Measurements from ENCODE around the gene UQCRC1.

UQCRC1 gene

DNA sequence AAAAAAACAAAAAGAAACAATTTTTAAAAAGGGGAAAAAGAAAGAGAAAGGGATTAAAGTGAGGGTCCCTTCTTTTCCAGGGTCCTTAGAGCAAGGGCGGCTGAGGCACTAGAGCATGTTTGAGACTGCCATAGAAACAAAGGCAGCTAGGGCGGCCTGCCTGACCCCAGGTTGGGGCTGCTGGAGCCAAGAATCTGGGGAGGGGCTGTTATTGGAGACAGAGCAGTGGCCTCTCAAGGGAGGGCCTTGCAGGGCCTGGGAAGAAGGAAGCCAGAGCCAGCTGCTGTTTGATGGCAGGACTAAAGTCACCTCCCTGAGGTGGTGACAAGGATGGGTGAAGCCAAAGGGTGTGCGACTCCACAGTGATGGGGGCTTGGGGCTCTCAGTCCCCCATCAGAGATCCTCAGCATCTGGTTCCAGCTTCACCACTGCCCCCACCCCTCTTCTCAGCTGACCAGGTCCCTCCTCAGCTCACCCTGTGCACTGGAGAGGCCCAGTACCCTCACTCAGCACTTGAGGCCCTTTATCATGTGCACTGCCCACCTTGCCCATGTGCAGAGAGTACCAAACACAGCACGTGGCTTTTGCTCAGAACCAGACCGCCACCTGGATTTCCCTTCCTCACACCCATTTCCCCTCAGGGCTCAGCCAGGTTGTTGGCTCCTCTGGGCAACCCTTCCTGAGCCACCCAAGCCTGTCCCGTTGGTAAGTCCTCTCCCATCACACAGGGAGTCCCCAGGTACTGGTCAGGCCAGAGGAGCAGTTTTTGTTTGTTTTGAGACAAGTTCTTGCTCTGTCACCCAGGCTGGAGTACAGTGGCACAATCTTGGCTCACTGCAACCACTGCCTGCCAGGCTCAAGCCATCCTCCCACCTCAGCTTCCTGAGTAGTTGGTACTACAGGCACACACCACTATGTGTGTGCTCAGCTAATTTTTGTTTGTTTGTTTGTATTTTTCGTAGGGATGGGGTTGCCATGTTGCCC is 10.4 kb upstream of the UQCRC1 start:
- no peak for TF ChIP-seq EZH2phosphoT487 (IDR thresholded peaks at IDR 0.05; ENCODE audit: borderline replicate concordance, low read length)
- TF ChIP-seq, protein P1, sequence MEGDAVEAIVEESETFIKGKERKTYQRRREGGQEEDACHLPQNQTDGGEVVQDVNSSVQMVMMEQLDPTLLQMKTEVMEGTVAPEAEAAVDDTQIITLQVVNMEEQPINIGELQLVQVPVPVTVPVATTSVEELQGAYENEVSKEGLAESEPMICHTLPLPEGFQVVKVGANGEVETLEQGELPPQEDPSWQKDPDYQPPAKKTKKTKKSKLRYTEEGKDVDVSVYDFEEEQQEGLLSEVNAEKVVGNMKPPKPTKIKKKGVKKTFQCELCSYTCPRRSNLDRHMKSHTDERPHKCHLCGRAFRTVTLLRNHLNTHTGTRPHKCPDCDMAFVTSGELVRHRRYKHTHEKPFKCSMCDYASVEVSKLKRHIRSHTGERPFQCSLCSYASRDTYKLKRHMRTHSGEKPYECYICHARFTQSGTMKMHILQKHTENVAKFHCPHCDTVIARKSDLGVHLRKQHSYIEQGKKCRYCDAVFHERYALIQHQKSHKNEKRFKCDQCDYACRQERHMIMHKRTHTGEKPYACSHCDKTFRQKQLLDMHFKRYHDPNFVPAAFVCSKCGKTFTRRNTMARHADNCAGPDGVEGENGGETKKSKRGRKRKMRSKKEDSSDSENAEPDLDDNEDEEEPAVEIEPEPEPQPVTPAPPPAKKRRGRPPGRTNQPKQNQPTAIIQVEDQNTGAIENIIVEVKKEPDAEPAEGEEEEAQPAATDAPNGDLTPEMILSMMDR (IDR thresholded peaks at IDR 0.05; ENCODE audit: low read depth, low read length, poor library complexity, severe bottlenecking): no peak
- peaks cover 16% of the 10 kb centered on the region for H3K9me3 ChIP-seq (ENCODE audit: control insufficient read depth, insufficient read depth, low read length)
- no peak overlapping the region for H3K27ac ChIP-seq (ENCODE audit: low read depth, low read length)

DNA sequence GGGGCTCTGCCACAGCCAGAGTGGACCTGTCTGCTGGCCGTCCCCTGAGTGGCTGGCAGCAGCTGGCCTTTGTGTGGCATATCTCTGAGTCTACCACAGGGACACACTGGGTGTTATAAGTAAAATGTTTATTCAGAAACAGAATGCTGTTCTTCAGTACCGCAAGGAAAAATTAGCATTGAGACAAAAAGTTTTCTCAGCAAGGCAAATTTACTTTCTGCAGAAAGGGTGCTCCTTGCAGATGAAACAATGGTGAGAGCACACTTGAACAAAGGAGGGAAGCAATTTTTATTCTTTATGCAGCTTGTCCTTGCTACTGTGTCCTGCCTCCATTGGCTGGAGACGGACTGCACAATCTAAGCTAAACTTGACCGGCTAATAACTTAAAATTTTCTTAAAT is 8.1 kb upstream of the UQCRC1 start:
- no peak overlapping the region for H3K4me2 ChIP-seq (ENCODE audit: low read length)
- H3K27ac ChIP-seq (ENCODE audit: low read depth, low read length): no peak overlapping the region
- no peaks in the 10 kb centered on the region for H3K4me1 ChIP-seq (ENCODE audit: control insufficient read depth, low read length)
- H3K9me3 ChIP-seq (ENCODE audit: control insufficient read depth, insufficient read depth, low read length): peaks cover 16% of the 10 kb centered on the region
- H3K9me2 ChIP-seq (replicated peaks; ENCODE audit: control insufficient read depth, low read length): no peaks in the 10 kb centered on the region
- H3K79me2 ChIP-seq (ENCODE audit: control insufficient read depth, low read length): no peaks in the 10 kb centered on the region
- no peaks in the 10 kb centered on the region for H4K20me1 ChIP-seq (ENCODE audit: control insufficient read depth, insufficient read depth, low read depth, low read length)
- no peak overlapping the region for H3K4me3 ChIP-seq (ENCODE audit: low read length)
- H3K36me3 ChIP-seq (ENCODE audit: control insufficient read depth, low read length): no peaks in the 10 kb centered on the region
- H3F3A ChIP-seq (ENCODE audit: control insufficient read depth, insufficient read depth): no peaks in the 10 kb centered on the region
- H3K27me3 ChIP-seq (ENCODE audit: control insufficient read depth, low read length): no peaks in the 10 kb centered on the region
- TF ChIP-seq, protein P1 (IDR thresholded peaks at IDR 0.05; ENCODE audit: low read depth, low read length, poor library complexity, severe bottlenecking): no peak
- no peak for TF ChIP-seq EZH2phosphoT487 (IDR thresholded peaks at IDR 0.05; ENCODE audit: borderline replicate concordance, low read length)

More for the DNA sequence above, 10.4 kb upstream of the UQCRC1 start:
- no peaks in the 10 kb centered on the region for H3K36me3 ChIP-seq (ENCODE audit: control insufficient read depth, low read length)
- H3F3A ChIP-seq (ENCODE audit: control insufficient read depth, insufficient read depth): no peaks in the 10 kb centered on the region
- no peak overlapping the region for H3K4me2 ChIP-seq (ENCODE audit: low read length)
- H3K4me3 ChIP-seq (ENCODE audit: low read length): no peak overlapping the region
- no peaks in the 10 kb centered on the region for H3K79me2 ChIP-seq (ENCODE audit: control insufficient read depth, low read length)
- H3K9me2 ChIP-seq (replicated peaks; ENCODE audit: control insufficient read depth, low read length): no peaks in the 10 kb centered on the region
- H4K20me1 ChIP-seq (ENCODE audit: control insufficient read depth, insufficient read depth, low read depth, low read length): no peaks in the 10 kb centered on the region
- peaks cover 7% of the 10 kb centered on the region for H3K4me1 ChIP-seq (ENCODE audit: control insufficient read depth, low read length)
- no peaks in the 10 kb centered on the region for H3K27me3 ChIP-seq (ENCODE audit: control insufficient read depth, low read length)

DNA sequence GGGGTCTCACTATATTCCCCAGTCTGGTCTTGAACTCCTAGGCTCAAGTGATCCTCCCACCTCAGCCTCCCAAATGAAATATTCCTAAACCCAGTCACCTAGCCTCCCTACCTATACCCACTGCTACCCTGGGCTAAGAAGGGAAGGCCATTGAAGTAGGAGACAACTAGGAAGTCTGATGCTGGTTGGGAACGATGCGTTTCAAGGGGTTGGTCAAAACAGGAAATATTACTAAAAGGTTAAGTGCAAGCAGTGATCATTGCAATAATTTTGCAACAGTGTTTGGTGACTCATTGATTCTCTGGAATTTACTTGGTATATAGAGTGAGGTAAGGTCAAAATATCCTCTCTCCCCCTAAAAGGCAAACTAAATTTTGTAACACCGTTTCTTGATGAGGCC is 4.6 kb upstream of the UQCRC1 start:
- no peak for TF ChIP-seq EZH2phosphoT487 (IDR thresholded peaks at IDR 0.05; ENCODE audit: borderline replicate concordance, low read length)
- TF ChIP-seq, protein P1 (IDR thresholded peaks at IDR 0.05; ENCODE audit: low read depth, low read length, poor library complexity, severe bottlenecking): no peak
- H3K36me3 ChIP-seq (ENCODE audit: control insufficient read depth, low read length): peaks cover 3% of the 10 kb centered on the region; the same call in 1 of the 2 replicates
- no peak overlapping the region for H3K4me3 ChIP-seq (ENCODE audit: low read length)
- H3K4me2 ChIP-seq (ENCODE audit: low read length): no peak overlapping the region
- H3K27ac ChIP-seq (ENCODE audit: low read depth, low read length): no peak overlapping the region
- H3K9me2 ChIP-seq (replicated peaks; ENCODE audit: control insufficient read depth, low read length): no peaks in the 10 kb centered on the region
- peaks cover 16% of the 10 kb centered on the region for H3K9me3 ChIP-seq (ENCODE audit: control insufficient read depth, insufficient read depth, low read length)
- H3F3A ChIP-seq (ENCODE audit: control insufficient read depth, insufficient read depth): peaks cover 2% of the 10 kb centered on the region; the same call in 1 of the 2 replicates
- peaks cover 5% of the 10 kb centered on the region for H3K4me1 ChIP-seq (ENCODE audit: control insufficient read depth, low read length)
- no peaks in the 10 kb centered on the region for H4K20me1 ChIP-seq (ENCODE audit: control insufficient read depth, insufficient read depth, low read depth, low read length)
- peaks cover 7% of the 10 kb centered on the region for H3K79me2 ChIP-seq (ENCODE audit: control insufficient read depth, low read length)
- H3K27me3 ChIP-seq (ENCODE audit: control insufficient read depth, low read length): no peaks in the 10 kb centered on the region
